ENCODE measurements around the gene SETBP1.

The SETBP1 gene

DNA sequence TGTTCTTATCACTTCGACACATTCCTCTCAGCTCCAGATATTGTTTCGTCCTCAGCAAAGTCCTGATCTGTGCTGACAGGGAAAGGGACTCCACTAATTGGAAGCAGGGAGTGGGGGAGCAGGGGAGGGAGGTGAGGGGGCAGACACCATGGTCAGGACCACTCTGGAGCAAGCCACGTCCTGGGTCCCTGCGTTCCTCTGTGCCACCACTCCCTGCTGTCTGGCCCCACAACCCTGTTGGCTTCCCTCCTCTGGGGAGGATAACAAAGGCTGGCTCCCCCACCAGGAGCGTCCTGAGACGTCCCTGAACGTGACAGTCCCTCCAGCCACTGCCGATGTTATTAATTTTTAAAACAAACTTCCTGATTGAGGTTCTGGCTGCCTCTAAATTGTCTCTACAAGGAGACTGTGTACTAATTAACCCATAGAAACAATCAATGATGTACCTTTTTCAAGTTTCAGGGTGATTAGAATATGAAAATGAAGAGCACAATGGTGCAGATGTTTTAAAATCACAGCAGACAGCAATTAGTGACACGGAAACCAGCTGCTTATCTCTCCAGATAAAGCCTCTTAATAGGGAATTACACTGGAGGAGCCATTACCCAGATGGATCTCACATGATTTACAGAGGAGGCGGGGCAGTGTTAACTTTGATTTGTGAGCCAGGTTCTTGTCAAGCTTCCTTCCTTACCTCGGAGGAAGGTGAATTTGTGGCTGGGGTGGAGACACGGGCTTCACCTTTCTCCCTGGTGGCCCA lies 257.5 kb downstream of the SETBP1 start:
- DNase-seq (ENCODE audit: low spot score): no peak

DNA sequence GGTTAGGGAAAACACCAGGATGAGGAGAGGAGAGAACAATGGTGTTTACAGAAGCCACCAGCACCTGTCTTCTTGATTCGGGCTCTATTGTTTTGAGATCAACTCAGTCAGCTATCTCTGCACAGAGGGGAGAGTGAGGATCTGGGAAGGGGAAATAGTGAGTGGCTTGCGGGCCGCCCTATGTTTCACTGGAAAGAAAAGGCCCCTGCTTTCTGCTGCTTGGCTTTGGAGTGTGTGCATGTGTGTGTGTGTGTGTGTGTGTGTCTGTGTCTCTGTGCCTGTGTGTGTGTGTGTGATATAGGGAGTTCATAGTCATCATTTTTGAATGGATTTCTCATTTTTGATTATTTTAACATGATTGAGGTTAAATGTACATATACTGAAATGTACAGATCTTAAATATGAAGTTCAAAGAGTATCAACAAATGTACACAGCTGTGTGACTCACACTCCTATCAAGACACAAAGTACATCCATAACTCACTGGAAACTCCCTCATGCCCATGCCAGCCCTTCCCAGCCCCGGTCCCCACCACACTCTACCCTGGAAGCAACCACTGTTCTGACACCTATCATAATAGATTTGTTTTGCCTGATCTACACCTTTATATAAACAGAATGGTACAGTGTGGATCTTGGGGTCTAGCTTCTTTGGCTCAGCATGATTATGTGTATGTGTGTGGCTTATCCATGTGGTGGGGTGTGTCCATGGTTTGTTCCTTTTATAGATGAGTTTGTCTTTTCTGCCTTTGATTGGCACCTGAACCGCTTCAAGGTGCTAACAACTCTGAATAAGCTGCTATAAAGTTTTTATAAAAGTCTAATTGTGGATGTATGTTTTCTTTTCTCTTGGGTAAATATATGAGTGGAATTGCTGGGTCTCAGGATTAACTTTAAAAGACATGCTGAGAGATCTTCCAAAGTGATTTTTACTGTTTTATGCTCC lies 258.3 kb downstream of the SETBP1 start:
- DNase-seq (ENCODE audit: low spot score): no peak

GRCh38 chr18:44941516-44941915 lies 260.8 kb downstream of the SETBP1 start:
- no peak for DNase-seq (ENCODE audit: low spot score)

- DNase-seq (ENCODE audit: low spot score): no peak
Measured at GRCh38 chr18:44942073-44942472, 261.4 kb downstream of the SETBP1 start.

DNA sequence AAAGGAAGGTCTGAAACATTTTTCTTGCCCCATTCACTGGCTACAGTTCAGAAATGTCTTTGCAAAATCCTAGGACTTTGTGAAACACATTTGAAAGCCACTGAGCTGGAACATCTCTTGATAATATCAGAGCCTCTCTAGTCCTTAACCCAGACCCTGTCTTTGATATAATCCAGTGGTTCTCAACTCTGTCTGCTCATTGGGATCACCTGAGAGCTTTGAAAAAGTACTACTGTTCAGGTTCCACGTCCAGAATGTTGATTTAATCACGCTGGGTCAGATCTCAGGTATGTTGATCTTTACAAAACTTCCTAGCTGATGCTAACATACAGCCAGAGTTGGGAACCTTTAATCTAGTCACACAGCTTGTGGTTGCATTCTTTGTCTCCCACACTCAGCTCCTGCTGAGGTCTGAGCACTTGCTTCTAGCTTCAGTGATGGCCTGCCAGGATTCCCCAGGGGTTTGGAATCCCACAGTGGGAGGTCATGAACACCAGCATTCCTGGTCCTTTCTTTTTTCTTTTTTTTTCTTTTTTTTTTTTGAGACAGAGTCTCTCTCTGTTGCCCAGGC lies 262.7 kb downstream of the SETBP1 start:
- peak; percentile 77 for DNase-seq (ENCODE audit: low spot score)

DNA sequence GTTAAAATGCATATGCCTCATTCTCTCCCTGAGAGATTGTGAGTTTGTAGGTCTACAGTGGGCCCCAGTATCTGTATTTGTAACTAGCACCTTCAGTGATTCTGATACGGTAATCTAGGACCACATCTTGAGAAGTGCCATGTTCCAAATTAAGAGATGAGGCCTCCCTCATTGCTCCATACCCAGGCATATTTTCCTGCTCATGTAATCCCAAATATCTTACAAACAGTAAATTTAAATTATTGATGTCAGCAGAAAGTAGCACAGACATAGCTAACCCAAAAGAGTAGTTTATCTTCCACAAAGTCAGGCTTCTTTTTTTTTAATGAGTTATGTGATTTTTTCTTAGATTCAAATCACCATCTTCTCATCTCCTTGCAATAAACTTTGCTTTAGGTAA lies 263.8 kb downstream of the SETBP1 start:
- DNase-seq (ENCODE audit: low spot score): peak; percentile 20

DNA sequence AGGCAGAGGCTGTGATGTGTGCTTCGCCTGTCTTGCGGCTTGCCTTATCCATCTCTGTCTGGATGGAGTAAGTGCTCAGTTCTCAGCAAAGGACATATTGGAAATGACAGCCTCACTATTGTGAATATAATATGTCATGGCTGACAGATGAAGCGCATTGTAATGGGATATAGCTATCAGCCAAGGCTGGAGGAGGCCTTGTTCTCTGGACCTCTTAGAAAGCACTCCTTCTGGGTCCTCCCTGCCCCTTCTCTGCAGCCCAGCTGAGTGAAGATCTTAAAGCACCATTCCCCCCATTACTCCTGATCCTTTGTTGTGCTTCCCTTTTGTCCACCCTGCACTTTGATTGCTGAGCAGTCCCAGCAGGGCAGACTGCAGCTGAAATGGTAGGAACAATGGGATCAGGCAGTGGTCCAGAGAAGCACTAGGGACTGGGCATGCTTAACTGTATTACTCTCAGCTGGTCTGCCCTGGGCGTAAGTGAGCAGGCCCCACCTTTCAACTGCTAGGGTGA lies 265.3 kb downstream of the SETBP1 start:
- no peak for DNase-seq (ENCODE audit: low spot score)

GRCh38 chr18:44946529-44947113 lies 265.9 kb downstream of the SETBP1 start:
- no peak for DNase-seq (ENCODE audit: low spot score)

DNA sequence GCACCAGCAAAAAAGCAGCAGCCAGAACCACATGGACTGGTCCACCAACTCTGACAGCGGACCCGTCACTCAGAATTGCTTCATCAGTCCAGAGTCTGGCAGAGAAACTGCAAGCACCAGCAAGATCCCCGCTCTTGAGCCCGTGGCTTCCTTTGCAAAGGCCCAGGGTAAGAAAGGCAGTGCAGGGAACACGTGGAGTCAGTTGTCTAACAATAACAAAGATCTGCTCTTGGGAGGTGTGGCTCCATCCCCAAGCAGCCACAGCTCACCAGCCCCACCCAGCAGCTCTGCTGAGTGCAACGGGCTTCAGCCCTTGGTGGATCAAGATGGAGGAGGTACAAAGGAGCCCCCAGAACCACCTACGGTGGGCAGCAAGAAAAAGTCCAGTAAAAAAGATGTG lies 269.3 kb downstream of the SETBP1 start:
- no peak for DNase-seq (ENCODE audit: low spot score)

DNA sequence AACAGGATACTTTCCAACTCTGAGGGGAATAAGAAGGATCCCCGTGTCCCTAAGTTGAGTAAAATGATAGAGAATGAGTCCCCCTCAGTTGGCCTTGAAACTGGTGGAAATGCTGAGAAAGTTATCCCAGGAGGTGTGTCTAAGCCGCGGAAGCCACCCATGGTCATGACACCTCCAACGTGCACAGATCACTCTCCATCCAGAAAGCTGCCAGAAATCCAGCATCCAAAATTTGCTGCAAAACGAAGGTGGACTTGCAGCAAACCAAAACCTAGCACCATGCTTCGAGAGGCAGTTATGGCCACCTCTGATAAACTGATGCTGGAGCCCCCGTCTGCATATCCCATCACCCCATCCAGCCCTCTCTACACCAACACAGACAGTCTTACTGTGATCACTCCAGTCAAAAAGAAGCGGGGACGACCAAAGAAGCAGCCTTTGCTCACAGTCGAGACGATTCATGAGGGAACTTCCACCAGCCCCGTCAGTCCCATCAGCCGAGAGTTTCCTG lies 270.1 kb downstream of the SETBP1 start:
- no peak for DNase-seq (ENCODE audit: low spot score)

GRCh38 chr18:44951748-44952147 lies 271.1 kb downstream of the SETBP1 start:
- DNase-seq (ENCODE audit: low spot score): no peak

- no peak for DNase-seq (ENCODE audit: low spot score)
Measured at GRCh38 chr18:44954257-44954656, 273.6 kb downstream of the SETBP1 start.

DNA sequence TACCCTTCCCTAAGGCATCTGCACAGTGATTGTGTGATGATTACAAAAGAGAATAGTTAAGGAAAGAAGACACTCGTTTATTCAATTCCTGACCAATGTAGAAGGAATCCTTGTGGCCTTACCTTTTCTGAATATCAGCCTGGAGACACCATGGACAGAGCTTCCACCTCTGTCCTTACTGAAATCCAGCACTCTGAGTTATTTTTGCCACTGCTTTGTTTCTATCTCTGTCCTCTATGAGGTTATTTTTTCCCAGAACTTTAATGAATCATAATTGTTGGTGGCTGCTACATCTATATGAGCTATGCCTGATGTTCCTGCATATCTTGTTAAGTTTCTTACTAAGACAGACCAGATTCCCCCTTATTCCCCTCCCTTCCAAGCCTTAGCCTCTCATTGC lies 275.1 kb downstream of the SETBP1 start:
- no peak for DNase-seq (ENCODE audit: low spot score)

- no peak for DNase-seq (ENCODE audit: low spot score)
Measured at GRCh38 chr18:44957025-44957424, 276.3 kb downstream of the SETBP1 start.

- DNase-seq (ENCODE audit: low spot score): no peak
Measured at GRCh38 chr18:44957461-44957860, 276.8 kb downstream of the SETBP1 start.

- no peak for DNase-seq (ENCODE audit: low spot score)
Measured at GRCh38 chr18:44958040-44958439, 277.4 kb downstream of the SETBP1 start.

GRCh38 chr18:44958455-44958854 lies 277.8 kb downstream of the SETBP1 start:
- DNase-seq (ENCODE audit: low spot score): no peak

DNA sequence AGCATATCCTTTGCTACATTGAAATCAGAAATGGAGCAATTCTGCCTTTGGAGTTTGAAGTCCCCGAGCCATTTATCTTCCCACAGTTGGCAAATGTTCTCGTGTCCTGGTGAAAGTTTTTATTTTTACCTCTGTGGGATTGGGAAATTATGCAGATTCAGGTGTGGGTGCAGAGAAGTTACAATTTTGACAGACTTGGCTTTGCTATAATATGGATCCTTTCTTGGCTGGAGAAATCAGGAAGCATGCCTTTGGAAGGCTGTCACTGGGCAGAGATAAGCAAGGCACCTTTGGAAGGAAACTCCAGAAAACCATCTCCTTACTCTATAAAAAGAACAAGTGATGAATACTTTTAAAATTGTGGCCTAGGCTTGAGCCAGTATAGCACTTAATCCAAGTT lies 278.3 kb downstream of the SETBP1 start:
- DNase-seq (ENCODE audit: low spot score): no peak

GRCh38 chr18:44960580-44960979 lies 279.9 kb downstream of the SETBP1 start:
- no peak for DNase-seq (ENCODE audit: low spot score)

DNA sequence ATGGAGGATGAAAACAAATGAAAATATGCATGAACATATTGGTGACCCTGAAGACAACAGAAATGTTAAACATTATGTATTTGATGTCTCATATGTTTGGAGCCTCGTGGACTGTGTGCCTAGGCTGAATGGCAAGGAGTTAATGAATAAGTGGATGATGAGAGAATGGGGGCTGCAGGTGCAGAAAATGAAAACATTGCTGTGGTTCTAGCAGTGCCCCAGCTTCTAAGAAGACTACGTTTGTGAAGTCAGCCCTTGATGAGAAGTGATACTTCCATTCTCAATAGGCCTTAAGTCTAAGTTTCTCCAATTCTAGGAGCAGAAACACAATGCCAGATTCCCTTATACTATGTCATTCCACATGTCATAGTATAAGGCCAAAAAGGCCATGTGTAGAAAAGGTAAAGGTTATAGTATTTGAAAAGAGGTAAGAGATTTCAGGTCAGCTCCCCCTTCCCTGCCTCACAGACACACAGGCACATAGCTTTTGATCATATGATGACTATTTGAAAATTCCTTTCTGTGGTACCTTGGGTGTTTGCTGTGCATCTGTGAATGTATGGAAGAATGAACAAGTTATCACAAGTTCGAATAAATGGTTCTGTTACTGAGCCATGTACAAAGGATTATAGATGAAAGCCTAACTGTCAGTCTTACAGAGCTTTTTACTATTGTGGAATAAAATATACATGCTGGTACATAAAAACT lies 280.8 kb downstream of the SETBP1 start:
- DNase-seq (ENCODE audit: low spot score): no peak

DNA sequence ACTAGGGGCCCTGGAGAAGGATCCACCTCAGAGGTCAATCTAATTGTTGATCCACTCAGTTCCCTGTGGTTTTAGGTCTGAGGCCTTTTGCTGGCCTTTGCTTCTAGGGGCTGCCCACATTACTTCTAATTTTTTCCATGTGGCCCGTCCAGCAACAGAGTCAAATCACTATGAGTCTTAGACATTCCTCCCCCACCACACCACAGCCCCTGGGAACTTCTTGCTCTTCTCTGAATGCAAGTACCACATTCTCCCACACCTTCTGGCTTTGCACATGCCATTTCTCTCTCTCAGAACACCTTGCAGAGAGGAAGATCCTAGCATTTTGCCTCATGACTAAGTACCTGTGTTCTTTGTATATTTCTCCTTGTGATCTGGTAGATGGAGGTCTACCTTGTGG lies 286.9 kb downstream of the SETBP1 start:
- DNase-seq (ENCODE audit: low spot score): no peak

All from GM03348 (cell line).